ENCODE results near the gene ARHGAP23. TPM values are rescaled to one million over a fixed set of nuclear protein-coding genes. Genes with fewer than 3 reads are reported as not detected.

Gene ARHGAP23
- total RNA-seq, 1 experiment from 2014 or later, result 97.9 TPM

GRCh38 chr17:38435795-38436194 is 7.5 kb downstream of the ARHGAP23 start:
- no peak overlapping the region for H4K5ac ChIP-seq (ENCODE audit: insufficient read length, low read depth, low read length)
- no peak overlapping the region for H3K27ac ChIP-seq (ENCODE audit: insufficient read length, low read depth, low read length)
- Mint-ChIP-seq H3K36me3 (ENCODE audit: insufficient read depth in 1 of 3, low read depth in 3 of 3) (peaks cover 4 to 19% (median 5%) of the 10 kb centered on the region in 3 experiments; a peak in 6 of 7 replicates), H3K4me3 (peak overlapping the region in 1 of 2 experiments; percentile 8; a peak in 1 of 5 replicates), H3K4me1 (peaks cover 51 to 52% of the 10 kb centered on the region in 2 experiments), H3K9me3 (no peaks in the 10 kb centered on the region), H3K27ac (peak overlapping the region in 2 of 3 experiments; percentile 23 to 72; a peak in 4 of 7 replicates), H3K27me3 (ENCODE audit: low read depth) (no peaks in the 10 kb centered on the region)
- H3K14ac ChIP-seq (ENCODE audit: insufficient read depth, low read length), result no peak overlapping the region; the same call in 1 of the 2 replicates
- H2BK120ac ChIP-seq (ENCODE audit: low read depth, low read length, poor library complexity, severe bottlenecking), result no peak overlapping the region
- no peak overlapping the region for H2AK5ac ChIP-seq (ENCODE audit: insufficient read length, low read length)
- H4K20me1 ChIP-seq (ENCODE audit: control insufficient read depth, insufficient read depth, insufficient read length), result no peaks in the 10 kb centered on the region
- WGBS (ENCODE audit: extremely low coverage, insufficient read length, low lambda C conversion rate), result no CpG with 5 or more reads among the region's 9 CpGs
- H3K9me3 ChIP-seq (ENCODE audit: control insufficient read depth, low read depth, low read length), result no peaks in the 10 kb centered on the region
- peak; percentile 47 for DNase-seq
- H2BK20ac ChIP-seq (ENCODE audit: low read depth, low read length, poor library complexity, severe bottlenecking), result no peak overlapping the region
- no peak overlapping the region for H3K56ac ChIP-seq (ENCODE audit: insufficient read length, low read depth, low read length)
- H3K4me1 ChIP-seq (ENCODE audit: insufficient read depth, low read length), result peaks cover 2% of the 10 kb centered on the region; the same call in 1 of the 2 replicates
- H2BK12ac ChIP-seq (ENCODE audit: insufficient read length, low read depth, low read length), result no peak overlapping the region
- H3K4ac ChIP-seq (ENCODE audit: low read depth, low read length), result no peak overlapping the region
- no peak overlapping the region for H2BK15ac ChIP-seq (ENCODE audit: low read depth, low read length)
- H3K79me1 ChIP-seq (ENCODE audit: insufficient read depth, low read depth, low read length, poor library complexity, severe bottlenecking), result peaks cover 2% of the 10 kb centered on the region
- H3K27me3 ChIP-seq (ENCODE audit: insufficient read depth, low read length), result no peaks in the 10 kb centered on the region
- H3K23me2 ChIP-seq (ENCODE audit: insufficient read length, low read depth, low read length, poor library complexity, severe bottlenecking), result no peaks in the 10 kb centered on the region
- H2BK5ac ChIP-seq (ENCODE audit: insufficient read length, low read length), result no peak overlapping the region
- H4K91ac ChIP-seq (ENCODE audit: insufficient read length, low read depth, low read length), result no peak overlapping the region
- TF ChIP-seq, protein P1, sequence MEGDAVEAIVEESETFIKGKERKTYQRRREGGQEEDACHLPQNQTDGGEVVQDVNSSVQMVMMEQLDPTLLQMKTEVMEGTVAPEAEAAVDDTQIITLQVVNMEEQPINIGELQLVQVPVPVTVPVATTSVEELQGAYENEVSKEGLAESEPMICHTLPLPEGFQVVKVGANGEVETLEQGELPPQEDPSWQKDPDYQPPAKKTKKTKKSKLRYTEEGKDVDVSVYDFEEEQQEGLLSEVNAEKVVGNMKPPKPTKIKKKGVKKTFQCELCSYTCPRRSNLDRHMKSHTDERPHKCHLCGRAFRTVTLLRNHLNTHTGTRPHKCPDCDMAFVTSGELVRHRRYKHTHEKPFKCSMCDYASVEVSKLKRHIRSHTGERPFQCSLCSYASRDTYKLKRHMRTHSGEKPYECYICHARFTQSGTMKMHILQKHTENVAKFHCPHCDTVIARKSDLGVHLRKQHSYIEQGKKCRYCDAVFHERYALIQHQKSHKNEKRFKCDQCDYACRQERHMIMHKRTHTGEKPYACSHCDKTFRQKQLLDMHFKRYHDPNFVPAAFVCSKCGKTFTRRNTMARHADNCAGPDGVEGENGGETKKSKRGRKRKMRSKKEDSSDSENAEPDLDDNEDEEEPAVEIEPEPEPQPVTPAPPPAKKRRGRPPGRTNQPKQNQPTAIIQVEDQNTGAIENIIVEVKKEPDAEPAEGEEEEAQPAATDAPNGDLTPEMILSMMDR (conservative IDR thresholded peaks at IDR 0.05), result no peak
- H3K23ac ChIP-seq (ENCODE audit: insufficient read length, low read depth, low read length), result no peak overlapping the region
- H4K8ac ChIP-seq (replicated peaks; ENCODE audit: insufficient read length, low read depth, low read length), result no peak overlapping the region
- no peak overlapping the region for H3K9ac ChIP-seq (ENCODE audit: extremely low read depth, insufficient read length, low read length)
- peaks cover 18% of the 10 kb centered on the region; the same call in 1 of the 2 replicates for H3K79me2 ChIP-seq (ENCODE audit: insufficient read depth, low read length)
- no peak overlapping the region for H3K18ac ChIP-seq (ENCODE audit: insufficient read length, low read depth, low read length)
- no peak overlapping the region for H2AFZ ChIP-seq (ENCODE audit: low read length)
- H3T11ph ChIP-seq (ENCODE audit: low read length), result no peak overlapping the region
- H3K4me2 ChIP-seq (ENCODE audit: insufficient read depth, insufficient read length, low read length), result no peak overlapping the region
